HG02973 (cell line): ENCODE data around the gene SYNGR4.

ENCODE experiments used
- ATAC-seq: cut with Tn5 transposase; IDR thresholded peaks from one replicate; pipeline ENCODE4 v1.9.1; 2021; ENCODE audit warnings: moderate library complexity; ENCODE audit not compliant: unreplicated experiment

SYNGR4 gene

GRCh38 chr19:48341515-48342413 is 22.4 kb upstream of the SYNGR4 start:
- no peak for ATAC-seq

GRCh38 chr19:48342414-48342738 is 21.8 kb upstream of the SYNGR4 start:
- ATAC-seq = no peak

GRCh38 chr19:48342841-48343540 is 21.2 kb upstream of the SYNGR4 start:
- ATAC-seq = no peak

GRCh38 chr19:48344892-48345291 is 19.3 kb upstream of the SYNGR4 start:
- ATAC-seq = no peak

GRCh38 chr19:48346191-48346590 is 18.0 kb upstream of the SYNGR4 start:
- ATAC-seq = no peak

GRCh38 chr19:48348045-48348444 is 16.1 kb upstream of the SYNGR4 start:
- ATAC-seq = no peak

- no peak for ATAC-seq
Observed at GRCh38 chr19:48348737-48349136, 15.4 kb upstream of the SYNGR4 start.

- no peak for ATAC-seq
Observed at GRCh38 chr19:48350856-48351255, 13.3 kb upstream of the SYNGR4 start.

GRCh38 chr19:48351341-48351752 is 12.8 kb upstream of the SYNGR4 start:
- no peak for ATAC-seq

- no peak for ATAC-seq
Observed at GRCh38 chr19:48353677-48354076, 10.5 kb upstream of the SYNGR4 start.

GRCh38 chr19:48354332-48354992 is 9.7 kb upstream of the SYNGR4 start:
- ATAC-seq = no peak

- no peak for ATAC-seq
Observed at GRCh38 chr19:48355365-48355954, 8.7 kb upstream of the SYNGR4 start.

GRCh38 chr19:48359123-48359522 is 5.0 kb upstream of the SYNGR4 start:
- no peak for ATAC-seq

GRCh38 chr19:48361912-48362311 is 2.3 kb upstream of the SYNGR4 start:
- ATAC-seq = no peak

- ATAC-seq = peak; percentile 45
Observed at GRCh38 chr19:48362716-48363499, 1.3 kb upstream of the SYNGR4 start.

GRCh38 chr19:48363500-48363809 is 712 bp upstream of the SYNGR4 start:
- ATAC-seq = peak; percentile 9

- ATAC-seq = no peak
Observed at GRCh38 chr19:48364598-48365348, 606 bp downstream of the SYNGR4 start.

GRCh38 chr19:48365602-48366001 is 1.4 kb downstream of the SYNGR4 start:
- ATAC-seq = no peak

GRCh38 chr19:48367855-48368254 is 3.7 kb downstream of the SYNGR4 start:
- no peak for ATAC-seq

- no peak for ATAC-seq
Observed at GRCh38 chr19:48368936-48369335, 4.8 kb downstream of the SYNGR4 start.
